Astrocyte of the spinal cord (primary cell): Measurements from ENCODE around the gene CBLN1.
"Not testable (repeated sequence)": the region's sequence is repeated elsewhere in the genome, so short reads cannot be mapped to it uniquely, and the experiment has no call there.

Experiments used
- DNase-seq: peaks from one replicate; pipeline ENCODE4 v3.0.0; 2011; ENCODE audit warnings: low read depth, low spot score
- H3K4me3 ChIP-seq: 2 replicates; pipeline ENCODE4 v1.5.1; 2011; ENCODE audit warnings: low read depth, mild to moderate bottlenecking, low read length, moderate library complexity
- CTCF ChIP-seq: IDR thresholded peaks from 2 replicates; pipeline ENCODE4 v1.5.1; 2012; ENCODE audit warnings: low read depth, mild to moderate bottlenecking, low read length, inconsistent platforms
- in situ Hi-C: cut with HindIII; loops from 2 replicates; pipeline ENCODE4 v1.10.0; 2017; ENCODE audit warnings: low sequenced_read_pairs

CBLN1 gene

GRCh38 chr16:49260253-49260652 lies 21.4 kb downstream of the CBLN1 start:
- in situ Hi-C loops = no loop called here
- H3K4me3 ChIP-seq = no peak overlapping the region
- no peak for TF ChIP-seq CTCF
- DNase-seq = no peak

GRCh38 chr16:49259330-49259729 lies 22.3 kb downstream of the CBLN1 start:
- TF ChIP-seq CTCF = no peak
- in situ Hi-C loops = no loop called here
- no peak overlapping the region for H3K4me3 ChIP-seq
- no peak for DNase-seq

GRCh38 chr16:49250689-49251088 lies 30.9 kb downstream of the CBLN1 start:
- no peak for DNase-seq
- TF ChIP-seq CTCF = no peak
- in situ Hi-C loops = no loop called here
- no peak overlapping the region for H3K4me3 ChIP-seq

GRCh38 chr16:49248227-49248626 lies 33.4 kb downstream of the CBLN1 start:
- no peak for DNase-seq
- H3K4me3 ChIP-seq = no peak overlapping the region
- TF ChIP-seq CTCF = no peak
- in situ Hi-C loops = no loop called here

GRCh38 chr16:49236216-49236615 lies 45.4 kb downstream of the CBLN1 start:
- in situ Hi-C loops = no loop called here
- no peak overlapping the region for H3K4me3 ChIP-seq
- DNase-seq = no peak
- TF ChIP-seq CTCF = no peak

- in situ Hi-C loops, H3K4me3 ChIP-seq, DNase-seq: not testable (repeated sequence)
Measured at GRCh38 chr16:49228335-49228734, 53.3 kb downstream of the CBLN1 start.
